Esophagus muscularis mucosa (tissue), 4 donors: Measurements from ENCODE around the gene MYBBP1A.

Source experiments
- EP300 ChIP-seq: sonication (generic); formaldehyde crosslinking; IDR thresholded peaks from one replicate; pipeline ENCODE4 v1.6.1; 2017; ENCODE audit warnings: antibody characterized with exemption
- POLR2A ChIP-seq: fragments of 450-650 bp; IDR thresholded peaks from one replicate; pipeline ENCODE4 v1.6.1; 2017; ENCODE audit warnings: antibody characterized with exemption, moderate library complexity, mild to moderate bottlenecking, low read depth
- POLR2AphosphoS5 ChIP-seq, 2 donors: sonication (generic); formaldehyde crosslinking; IDR thresholded peaks; one replicate each; pipeline ENCODE4 v1.6.1; 2017; ENCODE audit warnings: antibody characterized with exemption in 2 of 2
- TF ChIP-seq, protein P1 (sequence below), 3 experiments: fragments of 200-600 bp in 2 of 3; fragments of 450-650 bp in 1 of 3; sonication (generic) in 2 of 3; IDR thresholded peaks; one replicate each; pipeline ENCODE4 v1.5.1; 2017 to 2019; ENCODE audit warnings: antibody characterized with exemption in 3 of 3, mild to moderate bottlenecking in 2 of 3, moderate library complexity in 1 of 3

DNA sequence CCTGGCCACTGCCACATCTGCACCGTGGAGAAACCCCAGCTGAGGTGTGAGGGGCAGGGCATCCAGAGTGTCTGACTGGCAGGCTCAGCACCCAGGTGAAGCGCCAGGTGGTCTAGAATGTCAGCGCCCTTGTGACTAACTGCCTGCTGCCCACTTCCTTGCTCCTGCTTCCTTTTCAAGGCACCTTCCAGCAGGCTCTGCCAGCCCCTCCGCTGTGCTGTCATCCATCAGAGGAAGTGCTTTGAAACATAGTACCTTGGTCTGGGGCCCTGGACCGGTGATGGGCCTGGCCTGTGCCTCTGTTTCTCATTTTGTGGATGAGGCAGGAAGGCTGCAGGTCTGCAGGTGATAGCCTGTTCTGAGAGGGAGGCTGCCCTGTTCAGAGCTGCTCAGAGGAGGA lies 51.0 kb downstream of the MYBBP1A start:
- TF ChIP-seq, protein P1, sequence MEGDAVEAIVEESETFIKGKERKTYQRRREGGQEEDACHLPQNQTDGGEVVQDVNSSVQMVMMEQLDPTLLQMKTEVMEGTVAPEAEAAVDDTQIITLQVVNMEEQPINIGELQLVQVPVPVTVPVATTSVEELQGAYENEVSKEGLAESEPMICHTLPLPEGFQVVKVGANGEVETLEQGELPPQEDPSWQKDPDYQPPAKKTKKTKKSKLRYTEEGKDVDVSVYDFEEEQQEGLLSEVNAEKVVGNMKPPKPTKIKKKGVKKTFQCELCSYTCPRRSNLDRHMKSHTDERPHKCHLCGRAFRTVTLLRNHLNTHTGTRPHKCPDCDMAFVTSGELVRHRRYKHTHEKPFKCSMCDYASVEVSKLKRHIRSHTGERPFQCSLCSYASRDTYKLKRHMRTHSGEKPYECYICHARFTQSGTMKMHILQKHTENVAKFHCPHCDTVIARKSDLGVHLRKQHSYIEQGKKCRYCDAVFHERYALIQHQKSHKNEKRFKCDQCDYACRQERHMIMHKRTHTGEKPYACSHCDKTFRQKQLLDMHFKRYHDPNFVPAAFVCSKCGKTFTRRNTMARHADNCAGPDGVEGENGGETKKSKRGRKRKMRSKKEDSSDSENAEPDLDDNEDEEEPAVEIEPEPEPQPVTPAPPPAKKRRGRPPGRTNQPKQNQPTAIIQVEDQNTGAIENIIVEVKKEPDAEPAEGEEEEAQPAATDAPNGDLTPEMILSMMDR (IDR thresholded peaks at IDR 0.05) = no peak
- TF ChIP-seq POLR2A (no peak), EP300 (no peak), POLR2AphosphoS5 (IDR thresholded peaks at IDR 0.05) (no peak)
